SK-N-SH (cell line): ENCODE results near the gene DPEP2NB. TPM values are rescaled to one million over a fixed set of nuclear protein-coding genes. Genes with fewer than 3 reads are reported as not detected.

Experiments
- CTCF ChIA-PET: fragments of 300-600, 350-600 bp; formaldehyde crosslinking; extraction: SDS; loops from one replicate; lab custom pipeline; 2021; lab: Yijun Ruan, JAX
- POLR2A ChIA-PET: fragments of 350-600 bp; sonication (Branson Sonifier 250); formaldehyde crosslinking; extraction: SDS; loops from one replicate; lab custom pipeline; 2020; ENCODE audit warnings: antibody characterized with exemption, inconsistent platforms; lab: Yijun Ruan, JAX
- DNase-seq: peaks from one replicate; pipeline ENCODE4 v3.0.0; 2012
- H2AFZ ChIP-seq: fragments of 200-600 bp; sonication (generic); 2 replicates; pipeline ENCODE4 v1.8.1; 2016; ENCODE audit warnings: antibody characterized with exemption, mild to moderate bottlenecking, low read depth
- H3F3A ChIP-seq: fragments of 200-600 bp; sonication (generic); replicated peaks from 2 replicates; pipeline ENCODE3; 2016; ENCODE audit warnings: antibody characterized with exemption, mild to moderate bottlenecking; ENCODE audit not compliant: insufficient read depth
- H3K27ac ChIP-seq, 2 experiments: fragments of 200-500 bp in 1 of 2; fragments of 200-600 bp in 1 of 2; sonication (Bioruptor generic) in 1 of 2; sonication (generic), shearing (Covaris generic) in 1 of 2; 2 replicates each; pipeline versions ENCODE4 v1.5.1 to v1.6.1; 2014 to 2016; ENCODE audit warnings: low read depth in 2 of 2, inconsistent platforms in 1 of 2, low read length in 1 of 2, mild to moderate bottlenecking in 1 of 2, mixed read lengths in 1 of 2
- H3K27me3 ChIP-seq: fragments of 200-600 bp; sonication (generic), shearing (Covaris generic); 2 replicates; pipeline ENCODE4 v1.6.1; 2016; ENCODE audit warnings: mixed run types; ENCODE audit not compliant: insufficient read depth
- H3K36me3 ChIP-seq, 2 experiments: fragments of 200-500 bp in 1 of 2; fragments of 200-600 bp in 1 of 2; sonication (Bioruptor generic) in 1 of 2; sonication (generic) in 1 of 2; replicated peaks in 1 of 2; 2 replicates each; pipeline versions ENCODE3 to v1.5.1; 2014 to 2016; ENCODE audit warnings: low read length in 1 of 2, mild to moderate bottlenecking in 1 of 2; ENCODE audit not compliant: insufficient read depth in 2 of 2, control insufficient read depth in 1 of 2
- H3K4me1 ChIP-seq, 2 experiments: fragments of 200-500 bp in 1 of 2; fragments of 200-600 bp in 1 of 2; sonication (Bioruptor generic) in 1 of 2; sonication (generic), shearing (Covaris generic) in 1 of 2; 2 replicates each; pipeline versions ENCODE4 v1.5.1 to v1.6.1; 2014 to 2016; ENCODE audit warnings: low read depth in 1 of 2, low read length in 1 of 2, mixed run types in 1 of 2; ENCODE audit not compliant: insufficient read depth in 2 of 2, control insufficient read depth in 1 of 2
- H3K4me2 ChIP-seq: fragments of 200-600 bp; sonication (generic), shearing (Covaris generic); 2 replicates; pipeline ENCODE4 v1.6.1; 2017; ENCODE audit warnings: mixed run types
- H3K4me3 ChIP-seq, 2 experiments: fragments of 200-500 bp in 1 of 2; fragments of 200-600 bp in 1 of 2; sonication (Bioruptor generic) in 1 of 2; sonication (generic), shearing (Covaris generic) in 1 of 2; 2 replicates each; pipeline versions ENCODE4 v1.5.1 to v1.8.1; 2014 to 2016; ENCODE audit warnings: low read depth in 2 of 2, inconsistent platforms in 1 of 2, low read length in 1 of 2, mild to moderate bottlenecking in 1 of 2, mixed read lengths in 1 of 2, moderate library complexity in 1 of 2
- H3K79me2 ChIP-seq: fragments of 200-600 bp; sonication (generic); 2 replicates; pipeline ENCODE4 v1.8.1; 2017; ENCODE audit warnings: mild to moderate bottlenecking; ENCODE audit not compliant: insufficient read depth
- H3K9ac ChIP-seq: fragments of 200-600 bp; sonication (generic); 2 replicates; pipeline ENCODE4 v1.6.1; 2017; ENCODE audit warnings: mixed run types
- H3K9me2 ChIP-seq: fragments of 200-600 bp; sonication (generic); 2 replicates; pipeline ENCODE4 v1.6.1; 2017; ENCODE audit warnings: mixed run types
- H3K9me3 ChIP-seq: fragments of 200-600 bp; sonication (generic); 2 replicates; pipeline ENCODE4 v1.6.1; 2017; ENCODE audit warnings: mixed run types, mild to moderate bottlenecking, moderate library complexity
- H4K20me1 ChIP-seq: fragments of 200-600 bp; sonication (generic); 2 replicates; pipeline ENCODE4 v1.6.1; 2017; ENCODE audit warnings: mild to moderate bottlenecking, mixed run types; ENCODE audit not compliant: insufficient read depth
- CHD2 ChIP-seq: fragments of 150-350 bp; IDR thresholded peaks from 2 replicates; pipeline ENCODE4 v1.6.1; 2018; ENCODE audit warnings: low read length; ENCODE audit not compliant: partially characterized antibody
- ELF1 ChIP-seq: IDR thresholded peaks from 2 replicates; pipeline ENCODE4 v1.4.0; 2012
- FOXJ3 ChIP-seq: sonication (generic); formaldehyde crosslinking; IDR thresholded peaks from 2 replicates; pipeline ENCODE4 v1.5.1; 2020; ENCODE audit warnings: mild to moderate bottlenecking, missing genetic modification reagents
- FOXM1 ChIP-seq: IDR thresholded peaks from 2 replicates; pipeline ENCODE4 v1.4.0; 2012; ENCODE audit warnings: low read depth, mild to moderate bottlenecking
- GATA2 ChIP-seq: sonication (generic); formaldehyde crosslinking; IDR thresholded peaks from 2 replicates; pipeline ENCODE4 v1.5.0; 2020; ENCODE audit warnings: mild to moderate bottlenecking, missing genetic modification reagents
- JUND ChIP-seq: IDR thresholded peaks from 2 replicates; pipeline ENCODE4 v1.4.0; 2012
- MEF2A ChIP-seq: IDR thresholded peaks from 2 replicates; pipeline ENCODE4 v1.4.0; 2012; ENCODE audit warnings: low read depth, borderline replicate concordance
- MXI1 ChIP-seq: IDR thresholded peaks from 2 replicates; pipeline ENCODE4 v1.6.1; 2012; ENCODE audit warnings: mild to moderate bottlenecking, low read depth, low read length, improper control_type of control experiment
- NRF1 ChIP-seq: IDR thresholded peaks from 2 replicates; pipeline ENCODE4 v1.6.1; 2012; ENCODE audit warnings: low read depth, mild to moderate bottlenecking, low read length
- POLR2AphosphoS5 ChIP-seq: IDR thresholded peaks from 2 replicates; pipeline ENCODE4 v1.6.1; 2012; ENCODE audit warnings: low read depth, low read length
- RAD21 ChIP-seq: IDR thresholded peaks from 2 replicates; pipeline ENCODE4 v1.6.1; 2012; ENCODE audit warnings: mild to moderate bottlenecking, low read length
- RCOR1 ChIP-seq: fragments of 150-350 bp; IDR thresholded peaks from 2 replicates; pipeline ENCODE4 v1.6.1; 2017; ENCODE audit warnings: antibody characterized with exemption, low read length
- RFX5 ChIP-seq: IDR thresholded peaks from 2 replicates; pipeline ENCODE4 v1.6.1; 2012; ENCODE audit warnings: mild to moderate bottlenecking, improper control_type of control experiment, low read length
- RXRA ChIP-seq: IDR thresholded peaks from 2 replicates; pipeline ENCODE4 v1.4.0; 2012; ENCODE audit warnings: low read depth, mild to moderate bottlenecking, borderline replicate concordance
- SMC3 ChIP-seq: IDR thresholded peaks from 2 replicates; pipeline ENCODE4 v1.6.1; 2012; ENCODE audit warnings: low read depth, low read length, improper control_type of control experiment
- TAF1 ChIP-seq: IDR thresholded peaks from 2 replicates; pipeline ENCODE4 v1.6.1; 2012; ENCODE audit warnings: low read depth, mild to moderate bottlenecking, low read length, moderate library complexity, borderline replicate concordance
- YY1 ChIP-seq: IDR thresholded peaks from 2 replicates; pipeline ENCODE4 v1.4.0; 2012; ENCODE audit warnings: low read depth, mild to moderate bottlenecking
- WGBS: methylation state at CpG from one replicate; pipeline ENCODE4 v1.1.6; 2017; ENCODE audit warnings: low lambda C conversion rate; 5-methylcytosine and 5-hydroxymethylcytosine counted together
- polyA plus RNA-seq, 3 experiments: library from polyadenylated mRNA; depleted of rRNA; stranded (reverse); fragments of >200 nt; gene quantifications; 2 replicates each; pipeline ENCODE4 v1.2.3, GENCODE V29; 2012
- TF ChIP-seq, protein P1 (sequence below): IDR thresholded peaks from 2 replicates; pipeline ENCODE4 v1.6.1; 2012; ENCODE audit warnings: mild to moderate bottlenecking, low read depth, low read length, moderate library complexity
- TF ChIP-seq, protein P2 (sequence below): fragments of 150-350 bp; IDR thresholded peaks from 2 replicates; pipeline ENCODE4 v1.6.1; 2017; ENCODE audit warnings: antibody characterized with exemption, low read length, low read depth, borderline replicate concordance

Gene DPEP2NB, protein sequence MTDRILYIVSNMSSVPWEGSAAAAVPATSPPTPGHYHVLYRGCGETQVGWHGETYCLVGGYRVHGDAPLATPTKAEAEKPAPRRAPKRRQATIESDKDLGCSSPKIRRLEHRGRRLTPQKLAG
- polyA plus RNA-seq (2012; rRNA removed), result not detected in 2 replicates
- polyA plus RNA-seq (2012; cell fraction: cytosol; rRNA removed), result not detected in 2 replicates
- not detected in 2 replicates for polyA plus RNA-seq (2012; cell fraction: nucleus; rRNA removed)

DNA sequence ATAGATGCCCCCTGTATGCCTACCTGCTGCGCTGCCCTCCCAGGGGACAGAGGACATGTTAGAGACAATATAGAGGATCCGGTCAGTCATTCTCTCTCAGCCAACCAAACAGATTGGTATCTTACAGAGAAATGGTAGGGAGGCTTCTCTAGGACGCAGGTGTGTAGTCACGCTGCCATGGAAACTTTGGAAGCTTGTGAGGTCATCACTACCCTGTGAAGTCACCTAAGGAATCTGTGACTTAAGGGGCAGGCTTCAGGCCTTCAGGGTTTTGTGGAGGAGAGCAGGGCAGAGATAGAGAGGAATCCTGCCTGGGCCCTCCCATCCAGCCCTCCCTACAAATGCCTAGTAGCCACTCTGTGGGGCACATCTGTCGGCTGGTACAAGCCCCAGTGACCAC is at the start of gene DPEP2NB:
TSS of gene DPEP2NB (minus strand) at position 231 of the 400 bp plus-strand sequence. CDS start at position 90, 141 bp downstream.
- H3K9ac ChIP-seq, result no peak within 1 kb of the TSS
- CTCF ChIA-PET, result interaction anchor here (0.8 to 1.2 kb wide), 2 partner anchors 25 kb away, joined by 3 to 6 read pairs; no protein-coding TSS in a partner anchor
- no peaks in the 10 kb centered on the region for H3K4me1 ChIP-seq
- no peaks in the 10 kb centered on the region for H3K9me3 ChIP-seq
- WGBS, result 57% methylated on average over 5 of the region's 5 CpGs
- H2AFZ ChIP-seq, result no peak within 1 kb of the TSS
- POLR2A ChIA-PET, result no interaction called here
- TF ChIP-seq TAF1 (no peak), JUND (no peak), FOXM1 (no peak), RAD21 (no peak), POLR2AphosphoS5 (no peak), MEF2A (no peak), NRF1 (no peak), SMC3 (no peak), YY1 (no peak), FOXJ3 (CRISPR knock-in tag) (no peak), RXRA (no peak), ELF1 (no peak), CHD2 (no peak), GATA2 (CRISPR knock-in tag) (no peak), MXI1 (no peak), RFX5 (no peak), RCOR1 (no peak)
- TF ChIP-seq, protein P1, sequence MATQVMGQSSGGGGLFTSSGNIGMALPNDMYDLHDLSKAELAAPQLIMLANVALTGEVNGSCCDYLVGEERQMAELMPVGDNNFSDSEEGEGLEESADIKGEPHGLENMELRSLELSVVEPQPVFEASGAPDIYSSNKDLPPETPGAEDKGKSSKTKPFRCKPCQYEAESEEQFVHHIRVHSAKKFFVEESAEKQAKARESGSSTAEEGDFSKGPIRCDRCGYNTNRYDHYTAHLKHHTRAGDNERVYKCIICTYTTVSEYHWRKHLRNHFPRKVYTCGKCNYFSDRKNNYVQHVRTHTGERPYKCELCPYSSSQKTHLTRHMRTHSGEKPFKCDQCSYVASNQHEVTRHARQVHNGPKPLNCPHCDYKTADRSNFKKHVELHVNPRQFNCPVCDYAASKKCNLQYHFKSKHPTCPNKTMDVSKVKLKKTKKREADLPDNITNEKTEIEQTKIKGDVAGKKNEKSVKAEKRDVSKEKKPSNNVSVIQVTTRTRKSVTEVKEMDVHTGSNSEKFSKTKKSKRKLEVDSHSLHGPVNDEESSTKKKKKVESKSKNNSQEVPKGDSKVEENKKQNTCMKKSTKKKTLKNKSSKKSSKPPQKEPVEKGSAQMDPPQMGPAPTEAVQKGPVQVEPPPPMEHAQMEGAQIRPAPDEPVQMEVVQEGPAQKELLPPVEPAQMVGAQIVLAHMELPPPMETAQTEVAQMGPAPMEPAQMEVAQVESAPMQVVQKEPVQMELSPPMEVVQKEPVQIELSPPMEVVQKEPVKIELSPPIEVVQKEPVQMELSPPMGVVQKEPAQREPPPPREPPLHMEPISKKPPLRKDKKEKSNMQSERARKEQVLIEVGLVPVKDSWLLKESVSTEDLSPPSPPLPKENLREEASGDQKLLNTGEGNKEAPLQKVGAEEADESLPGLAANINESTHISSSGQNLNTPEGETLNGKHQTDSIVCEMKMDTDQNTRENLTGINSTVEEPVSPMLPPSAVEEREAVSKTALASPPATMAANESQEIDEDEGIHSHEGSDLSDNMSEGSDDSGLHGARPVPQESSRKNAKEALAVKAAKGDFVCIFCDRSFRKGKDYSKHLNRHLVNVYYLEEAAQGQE, result no peak
- TF ChIP-seq, protein P2, sequence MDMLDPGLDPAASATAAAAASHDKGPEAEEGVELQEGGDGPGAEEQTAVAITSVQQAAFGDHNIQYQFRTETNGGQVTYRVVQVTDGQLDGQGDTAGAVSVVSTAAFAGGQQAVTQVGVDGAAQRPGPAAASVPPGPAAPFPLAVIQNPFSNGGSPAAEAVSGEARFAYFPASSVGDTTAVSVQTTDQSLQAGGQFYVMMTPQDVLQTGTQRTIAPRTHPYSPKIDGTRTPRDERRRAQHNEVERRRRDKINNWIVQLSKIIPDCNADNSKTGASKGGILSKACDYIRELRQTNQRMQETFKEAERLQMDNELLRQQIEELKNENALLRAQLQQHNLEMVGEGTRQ, result no peak
- no peaks in the 10 kb centered on the region for H3K27me3 ChIP-seq
- H3K4me3 ChIP-seq, result no peak within 1 kb of the TSS
- no peaks in the 10 kb centered on the region for H3K79me2 ChIP-seq
- H4K20me1 ChIP-seq, result no peaks in the 10 kb centered on the region
- no peaks in the 10 kb centered on the region for H3F3A ChIP-seq
- H3K9me2 ChIP-seq, result no peaks in the 10 kb centered on the region
- H3K4me2 ChIP-seq, result no peak within 1 kb of the TSS
- no peaks in the 10 kb centered on the region for H3K36me3 ChIP-seq
- DNase-seq, result no peak
- no peak within 1 kb of the TSS for H3K27ac ChIP-seq
